ENCODE data around the gene ZNF791. TPM values are rescaled to one million over a fixed set of nuclear protein-coding genes. Genes with fewer than 3 reads are reported as not detected.

ZNF791 gene
- total and polyA plus RNA-seq, 9 donors, result 13.6 to 44.3 (median 34.0) TPM

GRCh38 chr19:12623361-12624031 lies 12.8 kb downstream of the ZNF791 start:
- Histone ChIP-seq H3K4me1 (ENCODE audit: insufficient read depth) (no peaks in the 10 kb centered on the region), H3K36me3 (no peaks in the 10 kb centered on the region), H3K4me3 (no peak overlapping the region), H3K27ac (no peak overlapping the region), H3K27me3 (no peaks in the 10 kb centered on the region), H3K9me3 (peaks cover 0 to 11% of the 10 kb centered on the region in 2 donors)
- TF ChIP-seq, protein P1, sequence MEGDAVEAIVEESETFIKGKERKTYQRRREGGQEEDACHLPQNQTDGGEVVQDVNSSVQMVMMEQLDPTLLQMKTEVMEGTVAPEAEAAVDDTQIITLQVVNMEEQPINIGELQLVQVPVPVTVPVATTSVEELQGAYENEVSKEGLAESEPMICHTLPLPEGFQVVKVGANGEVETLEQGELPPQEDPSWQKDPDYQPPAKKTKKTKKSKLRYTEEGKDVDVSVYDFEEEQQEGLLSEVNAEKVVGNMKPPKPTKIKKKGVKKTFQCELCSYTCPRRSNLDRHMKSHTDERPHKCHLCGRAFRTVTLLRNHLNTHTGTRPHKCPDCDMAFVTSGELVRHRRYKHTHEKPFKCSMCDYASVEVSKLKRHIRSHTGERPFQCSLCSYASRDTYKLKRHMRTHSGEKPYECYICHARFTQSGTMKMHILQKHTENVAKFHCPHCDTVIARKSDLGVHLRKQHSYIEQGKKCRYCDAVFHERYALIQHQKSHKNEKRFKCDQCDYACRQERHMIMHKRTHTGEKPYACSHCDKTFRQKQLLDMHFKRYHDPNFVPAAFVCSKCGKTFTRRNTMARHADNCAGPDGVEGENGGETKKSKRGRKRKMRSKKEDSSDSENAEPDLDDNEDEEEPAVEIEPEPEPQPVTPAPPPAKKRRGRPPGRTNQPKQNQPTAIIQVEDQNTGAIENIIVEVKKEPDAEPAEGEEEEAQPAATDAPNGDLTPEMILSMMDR (IDR thresholded peaks at IDR 0.05), result no peak
- no peak for TF ChIP-seq POLR2A (IDR thresholded peaks at IDR 0.05)
- no peak for DNase-seq
- intact Hi-C loops (cut with DNase I), result no loop called here
- WGBS, 3 donors, result 84 to 86% (median 84%) methylated on average over 4 of the region's 4 CpGs

DNA sequence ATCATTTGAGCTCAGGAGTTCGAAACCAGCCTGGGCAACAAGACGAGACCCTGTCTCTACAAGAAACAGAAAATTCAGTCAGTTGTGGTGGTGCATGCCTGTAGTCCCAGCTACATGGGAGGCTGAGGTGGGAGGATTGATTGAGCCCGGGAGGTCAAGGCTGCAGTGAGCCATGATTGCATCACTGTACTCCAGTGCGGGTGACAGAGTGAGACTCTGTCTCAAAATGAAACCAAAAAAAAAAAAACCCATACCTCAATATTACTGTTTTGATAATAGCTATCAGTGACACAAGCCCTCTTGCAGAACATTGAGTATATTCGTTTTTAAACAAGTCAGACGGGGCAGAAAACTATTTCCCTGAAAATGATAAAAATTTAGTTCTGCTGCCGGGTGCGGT lies 16.2 kb downstream of the ZNF791 start:
- intact Hi-C loops (cut with DNase I), result no loop called here
- H3K4me1 ChIP-seq (ENCODE audit: insufficient read depth), result no peaks in the 10 kb centered on the region
- no peaks in the 10 kb centered on the region for H3K36me3 ChIP-seq
- H3K27me3 ChIP-seq, result no peaks in the 10 kb centered on the region
- peaks cover 0 to 11% of the 10 kb centered on the region in 2 donors for H3K9me3 ChIP-seq
- no peak overlapping the region for H3K27ac ChIP-seq
- 84 to 96% (median 96%) methylated on average over 8 of the region's 8 CpGs for WGBS, 3 donors
- no peak overlapping the region for H3K4me3 ChIP-seq
- no peak for TF ChIP-seq EP300 (IDR thresholded peaks at IDR 0.05)
- no peak for TF ChIP-seq POLR2A (IDR thresholded peaks at IDR 0.05)
- TF ChIP-seq, protein P1 (IDR thresholded peaks at IDR 0.05), result no peak
- DNase-seq, result no peak

DNA sequence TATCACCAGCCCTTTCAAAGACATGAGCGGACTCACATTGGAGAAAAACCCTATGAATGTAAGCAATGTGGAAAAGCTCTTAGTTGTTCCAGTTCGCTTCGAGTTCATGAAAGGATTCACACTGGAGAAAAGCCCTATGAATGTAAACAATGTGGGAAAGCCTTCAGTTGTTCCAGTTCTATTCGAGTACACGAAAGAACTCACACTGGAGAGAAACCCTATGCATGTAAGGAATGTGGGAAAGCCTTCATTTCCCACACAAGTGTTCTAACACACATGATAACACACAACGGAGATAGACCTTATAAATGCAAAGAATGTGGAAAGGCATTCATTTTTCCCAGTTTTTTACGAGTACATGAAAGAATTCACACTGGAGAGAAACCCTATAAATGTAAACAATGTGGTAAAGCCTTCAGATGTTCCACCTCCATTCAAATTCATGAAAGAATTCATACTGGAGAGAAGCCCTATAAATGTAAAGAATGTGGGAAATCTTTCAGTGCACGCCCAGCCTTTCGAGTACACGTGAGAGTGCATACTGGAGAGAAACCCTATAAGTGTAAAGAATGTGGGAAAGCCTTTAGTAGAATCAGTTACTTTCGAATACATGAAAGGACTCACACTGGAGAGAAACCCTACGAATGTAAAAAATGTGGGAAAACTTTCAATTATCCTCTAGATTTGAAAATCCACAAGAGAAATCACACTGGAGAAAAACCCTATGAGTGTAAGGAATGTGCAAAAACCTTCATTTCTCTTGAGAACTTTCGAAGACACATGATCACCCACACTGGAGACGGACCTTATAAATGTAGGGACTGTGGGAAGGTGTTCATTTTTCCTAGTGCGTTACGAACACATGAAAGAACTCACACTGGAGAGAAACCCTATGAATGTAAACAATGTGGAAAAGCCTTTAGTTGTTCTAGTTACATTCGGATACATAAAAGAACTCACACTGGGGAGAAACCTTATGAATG lies 17.6 kb downstream of the ZNF791 start:
- Histone ChIP-seq H3K27ac (no peak overlapping the region), H3K4me1 (ENCODE audit: insufficient read depth) (no peaks in the 10 kb centered on the region), H3K4me3 (no peak overlapping the region), H3K27me3 (no peaks in the 10 kb centered on the region), H3K36me3 (no peaks in the 10 kb centered on the region), H3K9me3 (peaks cover 0 to 11% of the 10 kb centered on the region in 2 donors)
- DNase-seq, result no peak
- TF ChIP-seq EP300 (IDR thresholded peaks at IDR 0.05) (no peak), POLR2A (IDR thresholded peaks at IDR 0.05) (no peak)
- TF ChIP-seq, protein P1 (IDR thresholded peaks at IDR 0.05), result no peak
- intact Hi-C loops (cut with DNase I), result no loop called here
- WGBS, 3 donors, result 92 to 94% (median 93%) methylated on average over 17 of the region's 17 CpGs

GRCh38 chr19:12629215-12629614 lies 18.5 kb downstream of the ZNF791 start:
- no peaks in the 10 kb centered on the region for H3K36me3 ChIP-seq
- H3K4me1 ChIP-seq (ENCODE audit: insufficient read depth), result no peaks in the 10 kb centered on the region
- no peaks in the 10 kb centered on the region for H3K27me3 ChIP-seq
- H3K27ac ChIP-seq, result no peak overlapping the region
- H3K4me3 ChIP-seq, result no peak overlapping the region
- intact Hi-C loops (cut with DNase I), result no loop called here
- DNase-seq, result no peak
- WGBS, 3 donors, result 94 to 96% (median 95%) methylated on average over 7 of the region's 7 CpGs
- H3K9me3 ChIP-seq, result peaks cover 0 to 11% of the 10 kb centered on the region in 2 donors
- TF ChIP-seq EP300 (IDR thresholded peaks at IDR 0.05) (no peak), POLR2A (IDR thresholded peaks at IDR 0.05) (no peak)
- TF ChIP-seq, protein P1 (IDR thresholded peaks at IDR 0.05), result no peak
